ENCODE measurements around the gene MCC.

- TF ChIP-seq CTCF (IDR thresholded peaks at IDR 0.05): no peak
- TF ChIP-seq POLR2A (IDR thresholded peaks at IDR 0.05): no peak
Measured at GRCh38 chr5:112998296-112998695, 490.0 kb downstream of the MCC start.
